ENCODE measurements around the gene AUTS2.

DNA sequence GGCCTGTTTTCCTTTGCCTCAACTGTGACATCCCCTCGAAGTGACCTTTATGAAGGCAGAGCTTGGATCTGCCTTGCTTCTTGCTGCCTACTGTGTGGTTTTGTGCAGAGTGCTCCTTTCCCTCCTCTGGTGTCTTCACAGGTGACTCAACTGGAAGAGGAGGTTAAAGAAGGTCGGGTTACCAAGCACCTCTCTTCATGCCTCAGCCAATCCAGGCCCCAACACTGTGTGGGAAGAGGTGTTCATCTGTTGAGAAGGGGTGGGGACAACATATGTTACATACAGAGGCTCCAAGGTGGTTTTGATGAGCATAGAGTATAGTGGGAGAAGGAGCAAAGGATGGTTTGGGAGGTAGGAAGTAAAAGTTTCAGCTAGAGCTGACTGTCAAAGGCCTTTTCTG lies 155.7 kb downstream of the AUTS2 start:
- TF ChIP-seq, protein P1, sequence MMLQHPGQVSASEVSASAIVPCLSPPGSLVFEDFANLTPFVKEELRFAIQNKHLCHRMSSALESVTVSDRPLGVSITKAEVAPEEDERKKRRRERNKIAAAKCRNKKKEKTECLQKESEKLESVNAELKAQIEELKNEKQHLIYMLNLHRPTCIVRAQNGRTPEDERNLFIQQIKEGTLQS (IDR thresholded peaks at IDR 0.05), result no peak
- TF ChIP-seq, protein P1 (CRISPR knock-in tag; conservative IDR thresholded peaks at IDR 0.05), result no peak
- TF ChIP-seq TARDBP (IDR thresholded peaks at IDR 0.05) (no peak), NFE2L1 (tag; IDR thresholded peaks at IDR 0.05; ENCODE audit: borderline replicate concordance, low read depth) (no peak), BRCA1 (IDR thresholded peaks at IDR 0.05) (no peak), BRCA1 (CRISPR knock-in tag; IDR thresholded peaks at IDR 0.05) (no peak), TEAD2 (tag; IDR thresholded peaks at IDR 0.05) (no peak)
